Measurements from ENCODE around the gene FOXK2. TPM values are rescaled to one million over a fixed set of nuclear protein-coding genes. Genes with fewer than 3 reads are reported as not detected.

Gene FOXK2
- total RNA-seq, 1 experiment from 2014 or later = 57.7 TPM

DNA sequence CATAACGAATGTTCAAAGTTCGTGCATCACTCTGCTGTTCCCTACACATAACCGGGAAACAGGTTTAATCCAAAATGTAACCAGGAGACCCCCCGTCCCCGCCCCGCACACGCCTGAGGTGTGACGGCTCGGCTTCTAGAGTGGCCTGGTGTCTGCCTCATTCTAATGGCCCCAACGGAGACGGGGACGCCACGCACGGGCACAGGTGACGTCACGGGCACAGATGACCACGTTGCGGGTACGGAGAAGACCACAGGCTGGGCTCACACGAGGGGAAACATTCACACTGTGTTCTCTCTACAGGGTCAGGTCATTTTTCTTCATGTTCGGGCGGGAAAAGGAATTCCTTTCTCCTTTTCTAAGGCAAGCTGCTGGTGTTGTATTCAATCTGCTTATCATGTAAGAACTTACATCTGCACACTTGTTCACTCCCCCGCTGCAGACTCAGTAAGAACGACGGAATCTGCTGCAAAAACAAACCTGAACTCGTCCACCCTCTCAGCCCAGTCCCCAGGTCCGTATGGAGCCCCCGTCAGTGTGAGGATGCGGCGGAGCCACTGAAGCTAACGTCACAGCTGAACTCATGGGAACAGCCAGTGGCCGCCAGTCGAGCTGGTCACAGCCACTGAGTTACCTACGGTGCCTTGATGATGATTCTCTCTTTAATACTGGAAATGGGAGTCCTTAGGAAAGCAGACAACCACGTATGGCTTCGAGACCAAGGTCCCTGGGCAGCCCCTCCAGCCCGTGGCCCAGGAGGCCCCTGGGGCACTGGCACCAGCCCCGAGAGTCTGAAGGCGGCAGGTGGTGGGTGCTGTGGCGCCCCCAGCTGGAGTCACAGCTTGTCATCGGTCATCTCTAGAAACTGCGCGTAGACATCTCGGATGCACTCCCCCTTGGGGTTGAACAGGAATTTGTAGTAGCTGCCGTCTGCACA lies 95.8 kb downstream of the FOXK2 start:
- ATAC-seq = peak; percentile 52

DNA sequence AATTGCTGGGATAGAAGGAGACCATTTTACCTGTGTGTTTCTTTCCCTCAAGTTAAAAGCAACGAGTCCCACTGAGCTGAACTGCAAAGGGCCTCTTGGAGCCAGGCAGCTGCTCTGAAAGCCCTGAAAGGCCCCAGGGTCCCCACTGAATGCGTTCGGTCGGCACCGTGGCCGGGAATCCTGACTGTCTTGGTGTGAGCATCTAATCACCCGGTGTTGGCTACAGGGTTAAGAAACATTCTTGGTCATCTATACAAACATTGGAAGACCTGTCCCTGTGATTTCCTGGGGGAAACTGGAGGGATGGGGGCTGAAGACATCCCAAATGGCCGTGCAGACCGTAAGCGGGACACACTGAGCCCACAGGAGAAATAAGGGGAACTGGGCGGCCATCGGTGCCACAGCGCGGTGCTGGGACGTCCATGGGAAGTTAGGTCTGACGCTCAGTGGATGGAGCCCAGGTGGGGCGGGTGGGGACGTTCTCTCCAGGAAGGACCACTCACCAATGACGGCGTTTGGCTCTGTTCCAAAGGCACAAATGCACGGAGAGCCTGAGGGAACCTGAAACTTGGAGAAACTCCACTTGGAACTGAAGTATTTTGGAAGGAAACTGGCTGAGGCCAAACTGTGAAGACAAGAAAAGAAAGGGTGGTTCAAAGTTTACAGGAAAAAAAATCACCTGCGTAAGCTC lies 96.6 kb downstream of the FOXK2 start:
- ATAC-seq (no peak), DNase-seq (ENCODE audit: low spot score) (no peak)
- Mint-ChIP-seq H3K27ac (no peak overlapping the region), H3K9me3 (no peaks in the 10 kb centered on the region), H3K4me1 (peaks cover 8% of the 10 kb centered on the region), H3K4me3 (no peak overlapping the region), H3K36me3 (peaks cover 57% of the 10 kb centered on the region), H3K27me3 (ENCODE audit: low read depth) (no peaks in the 10 kb centered on the region)
- CTCF ChIA-PET = interaction anchor here (0.7 to 1.5 kb wide), 3 partner anchors 11 to 12 kb away, joined by 3 to 4 read pairs (median 3); no protein-coding TSS in a partner anchor
- TF ChIP-seq CREM (CRISPR knock-in tag; IDR thresholded peaks at IDR 0.05) (no peak), SMAD3 (CRISPR knock-in tag; IDR thresholded peaks at IDR 0.05; ENCODE audit: borderline replicate concordance) (no peak), GTF2I (CRISPR knock-in tag; conservative IDR thresholded peaks at IDR 0.05) (no peak), ZNF423 (CRISPR knock-in tag; IDR thresholded peaks at IDR 0.05) (no peak), NR2C2 (CRISPR knock-in tag; IDR thresholded peaks at IDR 0.05) (no peak)
- TF ChIP-seq, protein P1, sequence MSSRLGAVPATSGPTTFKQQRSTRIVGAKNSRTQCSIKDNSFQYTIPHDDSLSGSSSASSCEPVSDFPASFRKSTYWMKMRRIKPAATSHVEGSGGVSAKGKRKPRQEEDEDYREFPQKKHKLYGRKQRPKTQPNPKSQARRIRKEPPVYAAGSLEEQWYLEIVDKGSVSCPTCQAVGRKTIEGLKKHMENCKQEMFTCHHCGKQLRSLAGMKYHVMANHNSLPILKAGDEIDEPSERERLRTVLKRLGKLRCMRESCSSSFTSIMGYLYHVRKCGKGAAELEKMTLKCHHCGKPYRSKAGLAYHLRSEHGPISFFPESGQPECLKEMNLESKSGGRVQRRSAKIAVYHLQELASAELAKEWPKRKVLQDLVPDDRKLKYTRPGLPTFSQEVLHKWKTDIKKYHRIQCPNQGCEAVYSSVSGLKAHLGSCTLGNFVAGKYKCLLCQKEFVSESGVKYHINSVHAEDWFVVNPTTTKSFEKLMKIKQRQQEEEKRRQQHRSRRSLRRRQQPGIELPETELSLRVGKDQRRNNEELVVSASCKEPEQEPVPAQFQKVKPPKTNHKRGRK (CRISPR knock-in tag; IDR thresholded peaks at IDR 0.05; ENCODE audit: borderline replicate concordance) = no peak
- POLR2A ChIA-PET = no interaction called here

More for the DNA sequence above, 95.8 kb downstream of the FOXK2 start:
- Mint-ChIP-seq H3K4me3 (no peak overlapping the region), H3K36me3 (peaks cover 53% of the 10 kb centered on the region), H3K9me3 (no peaks in the 10 kb centered on the region), H3K27ac (no peak overlapping the region), H3K4me1 (peaks cover 8% of the 10 kb centered on the region), H3K27me3 (ENCODE audit: low read depth) (no peaks in the 10 kb centered on the region)
- peak; percentile 45 for DNase-seq (ENCODE audit: low spot score)
- CTCF ChIA-PET = interaction anchor here (0.7 to 1.5 kb wide), 3 partner anchors 11 to 13 kb away, joined by 3 to 4 read pairs (median 3); no protein-coding TSS in a partner anchor
- POLR2A ChIA-PET = no interaction called here
- TF ChIP-seq JUN (CRISPR knock-in tag; IDR thresholded peaks at IDR 0.05) = no peak
- no peak for TF ChIP-seq ZNF232 (CRISPR knock-in tag; IDR thresholded peaks at IDR 0.05)

DNA sequence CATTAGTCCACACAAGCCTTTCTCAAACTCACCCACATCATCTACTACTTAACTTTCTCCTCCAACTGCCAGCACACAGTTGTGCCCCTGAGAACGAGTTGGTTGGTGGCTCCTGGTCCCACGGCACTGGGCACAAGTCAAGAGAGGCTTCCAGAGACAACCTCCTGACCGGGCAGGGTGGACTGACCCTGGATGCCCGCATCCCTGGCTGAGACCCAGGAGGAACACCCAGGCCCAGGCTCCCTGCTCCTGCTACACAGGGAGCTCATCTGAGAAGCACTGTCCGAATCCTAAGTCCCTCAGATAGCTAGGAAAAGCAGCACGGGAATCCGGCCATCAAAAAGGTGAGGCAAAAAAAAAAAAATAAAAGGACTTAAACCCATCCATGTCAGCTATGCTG lies 99.7 kb downstream of the FOXK2 start:
- no peak overlapping the region for H3K4me3 Mint-ChIP-seq
- ATAC-seq (no peak), DNase-seq (ENCODE audit: low spot score) (no peak)
- ChIA-PET POLR2A (no interaction called here), CTCF (interaction anchor here (0.6 kb wide), 1 partner anchor 187 kb away, joined by 3 read pairs; no protein-coding TSS in a partner anchor)
- peaks cover 59% of the 10 kb centered on the region for H3K36me3 Mint-ChIP-seq
- no peaks in the 10 kb centered on the region for H3K4me1 Mint-ChIP-seq
- H3K27me3 Mint-ChIP-seq (ENCODE audit: low read depth) = no peaks in the 10 kb centered on the region
- no peak overlapping the region for H3K27ac Mint-ChIP-seq
- TF ChIP-seq ZNF671 (CRISPR knock-in tag; IDR thresholded peaks at IDR 0.05) (no peak), CDX4 (CRISPR knock-in tag; IDR thresholded peaks at IDR 0.05; ENCODE audit: borderline replicate concordance) (no peak), NFATC4 (CRISPR knock-in tag; IDR thresholded peaks at IDR 0.05) (no peak), MLX (CRISPR knock-in tag; IDR thresholded peaks at IDR 0.05) (no peak), ETV6 (CRISPR knock-in tag; IDR thresholded peaks at IDR 0.05) (no peak), SOX15 (CRISPR knock-in tag; IDR thresholded peaks at IDR 0.05) (no peak), MAX (CRISPR knock-in tag; IDR thresholded peaks at IDR 0.05) (no peak), ZBTB21 (CRISPR knock-in tag; IDR thresholded peaks at IDR 0.05; ENCODE audit: borderline replicate concordance) (no peak), FOXJ3 (CRISPR knock-in tag; IDR thresholded peaks at IDR 0.05; ENCODE audit: borderline replicate concordance) (no peak), CTCF (IDR thresholded peaks at IDR 0.05) (no peak), JUN (CRISPR knock-in tag; IDR thresholded peaks at IDR 0.05) (no peak)
- TF ChIP-seq, protein P2, sequence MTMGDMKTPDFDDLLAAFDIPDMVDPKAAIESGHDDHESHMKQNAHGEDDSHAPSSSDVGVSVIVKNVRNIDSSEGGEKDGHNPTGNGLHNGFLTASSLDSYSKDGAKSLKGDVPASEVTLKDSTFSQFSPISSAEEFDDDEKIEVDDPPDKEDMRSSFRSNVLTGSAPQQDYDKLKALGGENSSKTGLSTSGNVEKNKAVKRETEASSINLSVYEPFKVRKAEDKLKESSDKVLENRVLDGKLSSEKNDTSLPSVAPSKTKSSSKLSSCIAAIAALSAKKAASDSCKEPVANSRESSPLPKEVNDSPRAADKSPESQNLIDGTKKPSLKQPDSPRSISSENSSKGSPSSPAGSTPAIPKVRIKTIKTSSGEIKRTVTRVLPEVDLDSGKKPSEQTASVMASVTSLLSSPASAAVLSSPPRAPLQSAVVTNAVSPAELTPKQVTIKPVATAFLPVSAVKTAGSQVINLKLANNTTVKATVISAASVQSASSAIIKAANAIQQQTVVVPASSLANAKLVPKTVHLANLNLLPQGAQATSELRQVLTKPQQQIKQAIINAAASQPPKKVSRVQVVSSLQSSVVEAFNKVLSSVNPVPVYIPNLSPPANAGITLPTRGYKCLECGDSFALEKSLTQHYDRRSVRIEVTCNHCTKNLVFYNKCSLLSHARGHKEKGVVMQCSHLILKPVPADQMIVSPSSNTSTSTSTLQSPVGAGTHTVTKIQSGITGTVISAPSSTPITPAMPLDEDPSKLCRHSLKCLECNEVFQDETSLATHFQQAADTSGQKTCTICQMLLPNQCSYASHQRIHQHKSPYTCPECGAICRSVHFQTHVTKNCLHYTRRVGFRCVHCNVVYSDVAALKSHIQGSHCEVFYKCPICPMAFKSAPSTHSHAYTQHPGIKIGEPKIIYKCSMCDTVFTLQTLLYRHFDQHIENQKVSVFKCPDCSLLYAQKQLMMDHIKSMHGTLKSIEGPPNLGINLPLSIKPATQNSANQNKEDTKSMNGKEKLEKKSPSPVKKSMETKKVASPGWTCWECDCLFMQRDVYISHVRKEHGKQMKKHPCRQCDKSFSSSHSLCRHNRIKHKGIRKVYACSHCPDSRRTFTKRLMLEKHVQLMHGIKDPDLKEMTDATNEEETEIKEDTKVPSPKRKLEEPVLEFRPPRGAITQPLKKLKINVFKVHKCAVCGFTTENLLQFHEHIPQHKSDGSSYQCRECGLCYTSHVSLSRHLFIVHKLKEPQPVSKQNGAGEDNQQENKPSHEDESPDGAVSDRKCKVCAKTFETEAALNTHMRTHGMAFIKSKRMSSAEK (CRISPR knock-in tag; IDR thresholded peaks at IDR 0.05; ENCODE audit: borderline replicate concordance) = no peak
- no peaks in the 10 kb centered on the region for H3K9me3 Mint-ChIP-seq

Data from WTC11 (cell line).